Tracheal epithelial cell (primary cell): ENCODE measurements around the gene ZSWIM1. TPM values are rescaled to one million over a fixed set of nuclear protein-coding genes. Genes with fewer than 3 reads are reported as not detected.

Source experiments
- total RNA-seq: library from RNA; depleted of rRNA; stranded (reverse); fragments of >200 nt; gene quantifications from 2 replicates; pipeline ENCODE4 v1.2.1, GENCODE V29; 2014

The ZSWIM1 gene
- 2.4 and 3.4 TPM in 2 replicates for total RNA-seq

DNA sequence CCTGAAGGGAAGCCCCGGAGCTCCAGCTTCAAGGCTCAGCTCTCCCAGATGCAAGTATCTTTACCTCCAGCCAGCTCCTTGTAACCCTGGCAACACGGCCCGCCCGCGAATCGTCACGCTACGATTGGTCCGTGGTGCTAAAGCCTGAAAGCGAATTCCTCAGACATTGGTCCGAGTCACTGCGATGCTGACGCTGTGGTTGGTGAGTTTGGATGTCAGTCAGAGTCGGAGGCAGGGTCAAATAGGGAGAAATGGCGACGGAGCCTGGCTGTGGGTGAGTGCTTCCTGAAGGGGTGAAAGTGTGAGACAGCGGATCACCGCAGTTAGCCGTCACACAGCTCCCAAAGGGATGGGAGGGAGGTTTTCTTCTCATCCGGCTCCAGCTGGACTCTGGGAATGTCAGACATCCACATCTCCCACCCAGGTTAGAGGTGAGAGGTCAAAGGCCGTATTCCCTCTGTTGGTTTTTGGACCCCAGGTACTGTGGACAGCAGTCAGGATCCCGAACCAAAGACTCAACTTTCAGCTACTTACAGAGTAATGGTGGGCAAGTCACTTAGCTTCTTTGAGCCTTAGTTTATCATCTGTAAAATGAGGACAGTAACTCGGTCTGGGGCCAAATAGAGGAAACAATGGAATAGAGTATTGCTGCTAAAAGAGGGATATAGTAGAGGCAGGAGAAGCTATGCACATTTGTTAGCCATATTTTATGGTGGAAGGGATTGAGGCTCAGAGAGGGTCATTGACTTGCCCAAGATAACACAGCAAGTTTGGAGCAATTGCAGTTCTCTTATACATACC is at the start of gene ZSWIM1:
Gene ZSWIM1 (plus strand): TSS at position 240 of the 801 bp plus-strand sequence. CDS start 1,366 bp downstream, outside the sequence.

DNA sequence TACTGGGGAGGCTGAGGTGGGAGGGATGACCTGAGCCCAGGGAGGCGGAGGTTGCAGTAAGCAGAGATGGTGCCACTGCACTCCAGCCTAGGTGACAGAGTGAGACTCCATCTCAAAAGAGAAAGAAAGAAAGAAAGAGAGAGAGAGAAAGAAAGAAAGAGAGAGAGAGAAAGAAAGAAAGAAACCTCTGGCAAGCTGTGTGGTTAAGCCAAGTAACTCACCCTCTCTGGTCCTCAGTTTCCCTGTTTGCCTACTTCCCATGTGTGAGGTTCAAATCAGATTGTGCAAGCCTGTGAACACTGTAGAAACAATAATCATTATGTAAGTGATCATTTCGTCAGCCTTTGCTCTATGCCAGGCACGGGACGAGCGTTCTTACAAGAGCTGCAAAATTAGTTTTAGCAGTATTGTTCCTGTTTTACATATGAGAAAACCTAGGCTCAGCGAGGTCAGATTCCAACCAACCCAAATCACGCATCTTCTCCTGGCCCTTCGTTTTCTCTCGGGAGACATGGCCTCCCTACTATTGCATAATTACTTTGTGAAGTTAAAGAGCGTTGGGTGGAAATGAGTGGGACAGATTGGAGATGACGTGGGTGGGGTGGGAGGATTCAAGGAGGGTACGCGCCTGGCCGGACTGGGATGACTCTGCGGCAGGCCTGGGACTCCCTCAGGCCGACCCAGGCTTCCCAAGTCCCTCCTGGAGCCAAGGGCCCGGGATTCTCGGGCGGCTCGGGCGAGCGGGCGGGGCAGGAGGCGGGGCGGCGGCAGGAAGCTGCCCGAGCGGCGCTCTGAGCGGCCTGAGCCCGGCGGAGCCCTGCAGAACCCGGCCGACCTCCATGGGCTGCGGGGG is 47.8 kb upstream of the ZSWIM1 start, which contains the start of gene SNX21:
Gene SNX21 (plus strand): TSS at position 770 of the 853 bp plus-strand sequence. CDS start 121 bp downstream, outside the sequence.

DNA sequence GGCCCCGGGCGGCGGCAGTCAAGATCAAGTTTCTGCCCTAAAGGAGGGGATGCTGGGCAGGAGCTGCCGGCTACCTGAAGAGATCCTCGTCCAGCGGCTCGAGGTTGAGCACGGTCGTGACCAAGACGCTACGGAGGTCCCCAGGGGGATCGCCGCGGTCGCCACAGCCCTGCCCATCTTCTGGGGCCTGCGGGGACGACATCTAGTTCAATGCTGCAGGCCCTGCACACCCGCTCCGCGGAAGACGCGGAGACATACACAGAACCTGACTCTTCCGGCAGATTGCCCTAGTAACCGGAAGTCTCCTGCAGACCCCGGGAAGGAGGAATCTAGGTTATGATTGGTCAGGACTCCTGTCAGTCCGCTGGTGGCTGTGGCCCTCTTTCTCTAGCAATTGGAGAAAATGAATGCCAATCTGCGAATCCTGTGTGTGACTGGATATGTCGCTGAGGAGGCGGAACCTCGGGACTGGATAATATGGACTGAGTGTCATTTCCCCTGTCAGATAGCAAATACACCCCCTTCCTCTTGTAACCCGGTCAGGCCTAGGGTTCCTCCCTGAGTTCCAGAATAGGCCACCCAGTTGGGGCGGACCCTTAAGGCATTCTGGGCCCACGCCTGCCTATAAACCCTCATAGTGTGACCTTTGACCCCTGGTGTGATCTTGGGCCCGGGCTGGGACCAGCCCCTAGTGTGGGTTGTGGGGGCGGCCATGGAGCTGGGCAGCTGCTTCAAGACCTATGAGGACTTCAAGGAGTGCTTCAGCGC is 23.7 kb upstream of the ZSWIM1 start, which contains the start of the genes ACOT8 and ZSWIM3:
Gene ACOT8 (minus strand): TSS at position 279 of the 768 bp plus-strand sequence. CDS start 77 bp downstream, at position 202.
Gene ZSWIM3 (plus strand): TSS at position 501 of the 768 bp plus-strand sequence. CDS start 212 bp downstream, at position 713.

DNA sequence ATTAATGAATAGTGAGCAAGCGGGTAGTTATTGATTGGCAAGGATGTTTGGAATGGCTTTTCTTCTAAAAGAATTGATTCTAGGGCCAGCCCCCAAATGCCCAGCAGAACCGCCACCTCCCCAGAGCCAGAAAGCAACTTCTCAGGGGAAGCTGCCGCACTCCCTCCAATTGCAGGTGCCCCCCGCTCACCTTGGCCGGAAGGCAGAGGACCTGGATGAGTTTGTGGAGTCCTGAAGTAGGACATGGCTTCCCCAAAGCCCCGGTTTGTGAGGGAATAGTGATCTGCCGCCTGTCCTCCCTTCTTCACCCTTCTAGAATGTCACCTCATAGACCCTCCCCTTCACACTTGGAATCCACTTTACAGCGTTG is 6.3 kb downstream of the ZSWIM1 start, which contains the start of gene SPATA25:
Gene SPATA25 (minus strand): TSS at position 277 of the 370 bp plus-strand sequence. CDS start 32 bp downstream, at position 245.

DNA sequence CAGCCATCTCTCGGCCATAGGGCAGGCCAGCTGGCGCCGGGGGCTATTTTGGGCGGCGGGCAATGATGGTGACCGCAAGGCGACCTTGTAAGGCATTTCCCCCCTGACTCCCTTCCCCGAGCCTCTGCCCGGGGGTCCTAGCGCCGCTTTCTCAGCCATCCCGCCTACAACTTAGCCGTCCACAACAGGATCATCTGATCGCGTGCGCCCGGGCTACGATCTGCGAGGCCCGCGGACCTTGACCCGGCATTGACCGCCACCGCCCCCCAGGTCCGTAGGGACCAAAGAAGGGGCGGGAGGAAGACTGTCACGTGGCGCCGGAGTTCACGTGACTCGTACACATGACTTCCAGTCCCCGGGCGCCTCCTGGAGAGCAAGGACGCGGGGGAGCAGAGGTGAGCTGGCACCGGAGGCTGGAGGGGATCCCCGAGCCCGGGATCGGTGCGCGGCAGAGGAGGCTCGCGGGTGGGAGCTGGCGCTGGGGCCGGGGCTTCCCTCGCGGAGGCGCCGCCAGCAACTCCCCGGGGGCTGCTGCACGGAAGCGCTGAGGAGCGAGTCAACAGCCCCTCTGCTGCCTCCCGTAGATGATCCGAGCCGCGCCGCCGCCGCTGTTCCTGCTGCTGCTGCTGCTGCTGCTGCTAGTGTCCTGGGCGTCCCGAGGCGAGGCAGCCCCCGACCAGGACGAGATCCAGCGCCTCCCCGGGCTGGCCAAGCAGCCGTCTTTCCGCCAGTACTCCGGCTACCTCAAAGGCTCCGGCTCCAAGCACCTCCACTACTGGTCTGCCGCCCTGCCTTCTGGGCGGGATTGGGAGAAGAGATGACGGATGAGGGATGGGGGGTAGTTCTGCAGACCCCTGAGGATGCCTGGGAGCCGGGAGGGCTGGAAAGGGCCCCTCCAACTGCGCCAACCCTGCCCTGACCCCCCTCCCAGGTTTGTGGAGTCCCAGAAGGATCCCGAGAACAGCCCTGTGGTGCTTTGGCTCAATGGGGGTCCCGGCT is 10.3 kb downstream of the ZSWIM1 start, which contains the start of the genes CTSA and NEURL2:
Gene CTSA (plus strand): TSS at position 351 of the 999 bp plus-strand sequence. CDS start 234 bp downstream, at position 585.
Gene NEURL2 (minus strand): TSS at position 224 of the 999 bp plus-strand sequence. CDS start 217 bp downstream, at position 7.

DNA sequence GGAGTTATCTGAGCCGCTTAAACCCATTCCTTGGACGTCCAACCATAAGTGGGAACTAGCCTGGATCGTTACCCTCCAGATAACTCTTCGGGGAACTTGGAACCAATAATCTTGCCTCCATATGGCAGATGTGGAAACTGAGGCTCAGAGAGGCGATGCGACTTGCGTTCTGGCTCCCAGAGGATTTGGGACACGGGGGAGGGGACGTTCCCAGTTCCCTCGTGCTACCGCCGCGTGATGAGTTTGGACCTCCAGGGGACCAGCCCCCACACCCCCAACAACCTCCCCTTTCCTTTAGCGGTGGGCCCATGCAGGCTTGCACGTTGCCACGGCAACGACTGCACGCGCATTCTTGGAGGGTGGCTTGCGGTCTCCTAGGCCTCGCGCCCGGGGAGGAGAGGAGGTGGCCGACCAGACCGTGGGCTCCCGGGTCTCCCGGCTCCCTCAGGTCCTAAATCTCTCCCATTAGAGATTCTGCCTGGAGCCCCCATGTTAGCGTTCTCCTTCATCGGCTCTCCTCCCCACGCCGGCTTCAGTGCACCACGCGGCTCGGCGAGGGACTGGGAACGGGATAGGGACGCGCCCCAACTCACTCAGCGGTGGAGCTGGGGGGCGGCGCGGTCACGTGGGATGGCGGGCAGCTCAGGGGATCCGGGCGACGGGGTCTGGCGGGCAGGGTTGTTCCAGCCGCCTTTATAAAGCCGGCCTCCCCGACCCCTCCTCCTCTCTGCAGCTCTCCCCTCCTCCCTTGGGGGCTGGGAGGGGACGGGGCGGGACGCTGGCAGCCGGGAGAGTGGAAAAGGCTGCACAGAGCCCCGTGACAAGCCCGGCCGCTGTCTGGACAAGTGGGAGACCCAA is 30.7 kb downstream of the ZSWIM1 start, which contains the start of gene PLTP:
Gene PLTP (minus strand): TSS at position 670 of the 858 bp plus-strand sequence. CDS start 703 bp downstream, outside the sequence.

Other genes starting within 250 kb of the ZSWIM1 start
- gene WFDC9, start 249.9 kb upstream of the ZSWIM1 start, total RNA-seq: not detected in 2 replicates
- gene WFDC11, start 211.0 kb upstream of the ZSWIM1 start, total RNA-seq: not detected in 2 replicates
- gene WFDC13, start 179.2 kb upstream of the ZSWIM1 start, total RNA-seq: not detected in 2 replicates
- not detected in 2 replicates for gene WFDC10B, start 176.2 kb upstream of the ZSWIM1 start, total RNA-seq
- not detected in 2 replicates for gene SPINT4, start 158.9 kb upstream of the ZSWIM1 start, total RNA-seq
- gene WFDC3, start 89.3 kb upstream of the ZSWIM1 start, total RNA-seq: 0.48 TPM in 1 of 2 replicates, not detected in the other
- 8.7 and 12.3 TPM in 2 replicates for gene DNTTIP1, start 89.3 kb upstream of the ZSWIM1 start, total RNA-seq
- gene UBE2C, start 68.6 kb upstream of the ZSWIM1 start, total RNA-seq: 1.3 and 3.6 TPM in 2 replicates
- gene TNNC2, start 53.9 kb upstream of the ZSWIM1 start, total RNA-seq: 0.43 TPM in 1 of 2 replicates, not detected in the other
- 16.6 and 20.0 TPM in 2 replicates for gene SNX21, start 47.4 kb upstream of the ZSWIM1 start, total RNA-seq
- gene ACOT8, start 23.8 kb upstream of the ZSWIM1 start, total RNA-seq: 38.6 and 42.0 TPM in 2 replicates
- gene ZSWIM3, start 23.6 kb upstream of the ZSWIM1 start, total RNA-seq: 2.6 and 3.1 TPM in 2 replicates
- gene SPATA25, start 6.4 kb downstream of the ZSWIM1 start, total RNA-seq: 0.72 and 1.9 TPM in 2 replicates
- 4.5 and 5.5 TPM in 2 replicates for gene NEURL2, start 10.0 kb downstream of the ZSWIM1 start, total RNA-seq
- gene CTSA, start 10.1 kb downstream of the ZSWIM1 start, total RNA-seq: 16.2 and 21.9 TPM in 2 replicates
- 52.9 and 81.9 TPM in 2 replicates for gene PLTP, start 30.9 kb downstream of the ZSWIM1 start, total RNA-seq
- gene PCIF1, start 53.5 kb downstream of the ZSWIM1 start, total RNA-seq: 5.3 and 9.6 TPM in 2 replicates
- 8.1 and 10.4 TPM in 2 replicates for gene ZNF335, start 91.0 kb downstream of the ZSWIM1 start, total RNA-seq
- gene MMP9, start 127.7 kb downstream of the ZSWIM1 start, total RNA-seq: 0.21 and 16.4 TPM in 2 replicates
- under 0.01 TPM in 1 of 2 replicates, not detected in the other for gene SLC12A5, start 148.0 kb downstream of the ZSWIM1 start, total RNA-seq
- 7.0 and 9.2 TPM in 2 replicates for gene NCOA5, start 208.7 kb downstream of the ZSWIM1 start, total RNA-seq
- 10.0 and 28.4 TPM in 2 replicates for gene CD40, start 237.1 kb downstream of the ZSWIM1 start, total RNA-seq